ENCODE data around the gene CEP83.

Gene CEP83

DNA sequence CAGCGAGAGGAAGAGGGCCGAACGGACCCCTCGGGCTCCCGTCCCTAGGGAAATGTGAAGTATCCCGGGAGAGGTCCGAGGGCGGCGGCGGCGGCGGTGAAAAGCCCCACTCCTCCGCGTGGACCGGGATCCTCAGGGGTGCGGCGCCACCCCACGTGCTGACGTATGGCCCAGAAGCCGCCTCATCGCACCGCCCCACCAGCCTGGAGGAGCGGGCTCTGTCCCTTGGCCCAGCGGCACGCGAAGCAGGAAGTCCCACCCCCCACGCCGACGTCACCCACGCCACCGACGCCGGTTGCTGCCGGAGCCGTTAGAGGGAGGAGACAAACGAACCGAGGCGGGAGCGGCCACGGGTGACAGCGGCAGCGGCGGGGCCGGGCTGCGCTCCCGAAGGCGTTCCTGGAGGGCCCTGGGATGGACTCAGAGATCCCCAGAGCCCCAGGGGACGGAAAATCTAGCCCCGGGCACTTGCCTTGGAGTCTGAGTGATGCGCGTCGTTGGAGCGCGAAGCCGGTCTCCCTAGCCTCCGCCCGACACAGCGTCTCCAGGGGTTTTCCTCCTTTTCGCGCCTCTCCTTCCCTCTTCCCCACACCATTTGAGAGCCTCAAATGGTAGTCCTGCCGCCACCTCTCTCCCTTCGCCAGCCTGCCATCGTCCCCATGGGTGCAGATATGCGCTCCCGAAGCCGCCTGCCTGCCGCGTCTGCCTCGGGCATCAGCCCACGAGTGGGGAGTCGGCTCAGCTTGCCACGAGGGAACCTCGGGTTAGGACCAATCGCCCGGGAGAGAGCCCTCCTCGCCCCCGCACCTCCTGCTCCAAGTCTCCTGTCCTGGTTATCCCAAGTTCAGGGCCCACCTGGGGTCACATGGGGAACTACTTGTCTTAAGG, at the start of gene CEP83:
Gene CEP83, minus strand, starts transcription at position 140 of the 888 bp plus-strand sequence. CDS start 47,377 bp downstream, outside the sequence.
- Histone ChIP-seq H3K36me3 (replicated peaks; ENCODE audit: low read depth, low read length) (peaks cover 14% of the 10 kb centered on the region), H3K79me2 (ENCODE audit: low read length) (peaks cover 35% of the 10 kb centered on the region), H3K9ac (ENCODE audit: low read length) (peak within 1 kb of the TSS; percentile 94), H3K9me3 (ENCODE audit: insufficient read depth, low read length) (no peaks in the 10 kb centered on the region), H3K4me1 (ENCODE audit: low read length) (peaks cover 10% of the 10 kb centered on the region), H3K27ac (ENCODE audit: low read length) (peak within 1 kb of the TSS; percentile 49), H3K4me3 (ENCODE audit: low read length) (peak within 1 kb of the TSS; percentile 91), H3K27me3 (ENCODE audit: low read depth, low read length) (no peaks in the 10 kb centered on the region), H3K4me2 (ENCODE audit: low read length) (peak within 1 kb of the TSS; percentile 91), H4K20me1 (ENCODE audit: insufficient read depth, low read length) (no peaks in the 10 kb centered on the region), H2AFZ (ENCODE audit: low read depth, low read length) (peak within 1 kb of the TSS; percentile 88)
- no peak for TF ChIP-seq EZH2phosphoT487 (IDR thresholded peaks at IDR 0.05; ENCODE audit: low read depth)
- TF ChIP-seq, protein P1, sequence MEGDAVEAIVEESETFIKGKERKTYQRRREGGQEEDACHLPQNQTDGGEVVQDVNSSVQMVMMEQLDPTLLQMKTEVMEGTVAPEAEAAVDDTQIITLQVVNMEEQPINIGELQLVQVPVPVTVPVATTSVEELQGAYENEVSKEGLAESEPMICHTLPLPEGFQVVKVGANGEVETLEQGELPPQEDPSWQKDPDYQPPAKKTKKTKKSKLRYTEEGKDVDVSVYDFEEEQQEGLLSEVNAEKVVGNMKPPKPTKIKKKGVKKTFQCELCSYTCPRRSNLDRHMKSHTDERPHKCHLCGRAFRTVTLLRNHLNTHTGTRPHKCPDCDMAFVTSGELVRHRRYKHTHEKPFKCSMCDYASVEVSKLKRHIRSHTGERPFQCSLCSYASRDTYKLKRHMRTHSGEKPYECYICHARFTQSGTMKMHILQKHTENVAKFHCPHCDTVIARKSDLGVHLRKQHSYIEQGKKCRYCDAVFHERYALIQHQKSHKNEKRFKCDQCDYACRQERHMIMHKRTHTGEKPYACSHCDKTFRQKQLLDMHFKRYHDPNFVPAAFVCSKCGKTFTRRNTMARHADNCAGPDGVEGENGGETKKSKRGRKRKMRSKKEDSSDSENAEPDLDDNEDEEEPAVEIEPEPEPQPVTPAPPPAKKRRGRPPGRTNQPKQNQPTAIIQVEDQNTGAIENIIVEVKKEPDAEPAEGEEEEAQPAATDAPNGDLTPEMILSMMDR (IDR thresholded peaks at IDR 0.05; ENCODE audit: low read depth, low read length) = no peak

DNA sequence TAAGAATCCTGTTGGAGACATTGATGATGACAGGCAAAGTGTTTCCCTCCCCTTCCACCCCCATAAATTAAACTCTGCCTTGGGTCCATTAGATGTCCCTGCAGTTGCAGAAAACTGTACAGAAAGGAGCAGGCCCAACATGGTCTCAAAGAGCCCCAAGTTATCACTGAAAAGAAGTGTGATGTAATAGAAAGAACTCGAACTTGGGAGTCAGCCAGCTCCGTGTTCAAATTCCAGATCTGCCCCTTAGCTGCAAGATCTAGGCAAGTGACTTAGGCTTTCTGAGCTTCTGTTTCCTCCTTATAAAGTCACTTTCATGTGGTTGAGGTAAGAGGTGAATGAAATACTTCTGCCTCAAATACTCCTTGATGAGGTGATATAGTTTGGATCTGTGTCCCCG, 49.6 kb upstream of the CEP83 start:
- H3K27ac ChIP-seq (ENCODE audit: low read length) = no peak overlapping the region
- H2AFZ ChIP-seq (ENCODE audit: low read depth, low read length) = no peak overlapping the region
- H3K4me3 ChIP-seq (ENCODE audit: low read length) = no peak overlapping the region
- H3K36me3 ChIP-seq (replicated peaks; ENCODE audit: low read depth, low read length) = no peaks in the 10 kb centered on the region
- no peaks in the 10 kb centered on the region for H3K79me2 ChIP-seq (ENCODE audit: low read length)
- H3K4me2 ChIP-seq (ENCODE audit: low read length) = no peak overlapping the region
- H3K9ac ChIP-seq (ENCODE audit: low read length) = no peak overlapping the region
- no peaks in the 10 kb centered on the region for H3K9me3 ChIP-seq (ENCODE audit: insufficient read depth, low read length)
- H4K20me1 ChIP-seq (ENCODE audit: insufficient read depth, low read length) = no peaks in the 10 kb centered on the region
- no peaks in the 10 kb centered on the region for H3K4me1 ChIP-seq (ENCODE audit: low read length)
- H3K27me3 ChIP-seq (ENCODE audit: low read depth, low read length) = no peaks in the 10 kb centered on the region
- no peak for TF ChIP-seq EZH2phosphoT487 (IDR thresholded peaks at IDR 0.05; ENCODE audit: low read depth)
- TF ChIP-seq, protein P1 (IDR thresholded peaks at IDR 0.05; ENCODE audit: low read depth, low read length) = no peak

- Histone ChIP-seq H4K20me1 (ENCODE audit: insufficient read depth, low read length) (no peaks in the 10 kb centered on the region), H3K4me1 (ENCODE audit: low read length) (no peaks in the 10 kb centered on the region), H3K27me3 (ENCODE audit: low read depth, low read length) (no peaks in the 10 kb centered on the region), H3K4me2 (ENCODE audit: low read length) (no peak overlapping the region), H3K9me3 (ENCODE audit: insufficient read depth, low read length) (no peaks in the 10 kb centered on the region), H3K79me2 (ENCODE audit: low read length) (no peaks in the 10 kb centered on the region), H2AFZ (ENCODE audit: low read depth, low read length) (no peak overlapping the region), H3K9ac (ENCODE audit: low read length) (no peak overlapping the region), H3K4me3 (ENCODE audit: low read length) (no peak overlapping the region), H3K36me3 (replicated peaks; ENCODE audit: low read depth, low read length) (no peaks in the 10 kb centered on the region), H3K27ac (ENCODE audit: low read length) (no peak overlapping the region)
- TF ChIP-seq, protein P1 (IDR thresholded peaks at IDR 0.05; ENCODE audit: low read depth, low read length) = peak; percentile 22; the same call in 1 of the 2 replicates
- no peak for TF ChIP-seq EZH2phosphoT487 (IDR thresholded peaks at IDR 0.05; ENCODE audit: low read depth)
These were observed 47.8 kb upstream of the CEP83 start for GRCh38 chr12:94507455-94507854.

DNA sequence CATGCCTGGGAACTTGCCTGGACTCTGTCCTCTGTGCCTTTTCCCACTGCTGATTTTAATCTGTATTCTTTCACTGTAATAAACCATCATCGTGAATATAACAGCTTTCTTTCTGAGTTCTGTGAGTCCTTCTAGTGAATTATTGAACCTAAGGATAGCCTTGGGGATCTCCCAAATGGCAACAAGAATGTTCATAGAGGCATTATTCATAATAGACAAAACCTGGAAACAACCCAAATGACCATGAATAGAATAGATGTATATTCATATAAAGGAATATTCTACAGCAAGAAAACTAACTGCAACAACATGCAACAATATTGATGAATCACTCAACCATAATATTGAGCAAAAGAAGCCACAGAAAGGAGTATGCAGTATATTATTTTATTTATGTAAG, 44.7 kb upstream of the CEP83 start:
- Histone ChIP-seq H3K79me2 (ENCODE audit: low read length) (no peaks in the 10 kb centered on the region), H4K20me1 (ENCODE audit: insufficient read depth, low read length) (no peaks in the 10 kb centered on the region), H2AFZ (ENCODE audit: low read depth, low read length) (no peak overlapping the region), H3K4me3 (ENCODE audit: low read length) (no peak overlapping the region), H3K36me3 (replicated peaks; ENCODE audit: low read depth, low read length) (no peaks in the 10 kb centered on the region), H3K4me2 (ENCODE audit: low read length) (no peak overlapping the region), H3K27me3 (ENCODE audit: low read depth, low read length) (no peaks in the 10 kb centered on the region), H3K9me3 (ENCODE audit: insufficient read depth, low read length) (no peaks in the 10 kb centered on the region), H3K4me1 (ENCODE audit: low read length) (no peaks in the 10 kb centered on the region), H3K27ac (ENCODE audit: low read length) (no peak overlapping the region), H3K9ac (ENCODE audit: low read length) (no peak overlapping the region)
- TF ChIP-seq EZH2phosphoT487 (IDR thresholded peaks at IDR 0.05; ENCODE audit: low read depth) = no peak
- TF ChIP-seq, protein P1 (IDR thresholded peaks at IDR 0.05; ENCODE audit: low read depth, low read length) = no peak
